CD4-positive, alpha-beta T cell (primary cell): ENCODE measurements around the gene DPAGT1. TPM values are rescaled to one million over a fixed set of nuclear protein-coding genes. Genes with fewer than 3 reads are reported as not detected.

Experiments used
- ATAC-seq: fragments of 200-7000 bp; cut with Tn5 transposase; one replicate; pipeline ENCODE4 v1.10.0; 2022; ENCODE audit warnings: mild to moderate bottlenecking; ENCODE audit not compliant: poor library complexity
- CTCF ChIA-PET: fragments of 350-600 bp; sonication (Branson Sonifier 250); formaldehyde crosslinking; loops from one replicate; lab custom pipeline; 2021; ENCODE audit warnings: antibody characterized with exemption, inconsistent platforms; lab: Charles Lee
- POLR2A ChIA-PET: fragments of 350-600 bp; sonication (Branson Sonifier 250); formaldehyde crosslinking; loops from one replicate; lab custom pipeline; 2021; ENCODE audit warnings: antibody characterized with exemption, inconsistent platforms; lab: Charles Lee
- DNase-seq, 14 experiments: peaks; one replicate each; pipeline ENCODE4 v3.0.0-alpha.2; 2013 to 2020; ENCODE audit warnings: mixed read lengths in 2 of 14
- H3K27ac ChIP-seq, 2 donors: one replicate each; pipeline versions ENCODE4 v1.5.1 to v1.7.0; 2013; ENCODE audit warnings: low read length in 2 of 2, low read depth in 1 of 2, mild to moderate bottlenecking in 1 of 2
- H3K27me3 ChIP-seq, 2 experiments: 1 replicate in 1 of 2; 2 replicates in 1 of 2; pipeline versions ENCODE4 v1.6.1 to v1.7.0; 2013; ENCODE audit warnings: low read length in 2 of 2, control low read depth in 1 of 2, mild to moderate bottlenecking in 1 of 2, moderate library complexity in 1 of 2; ENCODE audit not compliant: insufficient read depth in 2 of 2, control insufficient read depth in 1 of 2
- H3K36me3 ChIP-seq: one replicate; pipeline ENCODE4 v1.6.1; 2013; ENCODE audit warnings: low read length, control low read depth; ENCODE audit not compliant: insufficient read depth
- H3K4me1 ChIP-seq: one replicate; pipeline ENCODE4 v1.6.1; 2013; ENCODE audit warnings: low read length, control low read depth; ENCODE audit not compliant: insufficient read depth
- H3K4me3 ChIP-seq: one replicate; pipeline ENCODE4 v1.5.1; 2013; ENCODE audit warnings: mild to moderate bottlenecking, low read length, moderate library complexity
- H3K9me3 ChIP-seq, 2 experiments: 1 replicate in 1 of 2; 2 replicates in 1 of 2; pipeline versions ENCODE4 v1.6.1 to v1.7.0; 2013; ENCODE audit warnings: low read length in 2 of 2, mild to moderate bottlenecking in 2 of 2, control low read depth in 1 of 2, moderate library complexity in 1 of 2; ENCODE audit not compliant: control insufficient read depth in 1 of 2, insufficient read depth in 1 of 2
- H3K27ac Mint-ChIP-seq: one replicate; pipeline ENCODE4 v1.8.0; 2020; ENCODE audit warnings: mixed read lengths
- H3K27me3 Mint-ChIP-seq: one replicate; pipeline ENCODE4 v1.8.0; 2021; ENCODE audit warnings: mixed read lengths
- H3K36me3 Mint-ChIP-seq: one replicate; pipeline ENCODE4 v1.8.0; 2021; ENCODE audit warnings: low read depth, mixed read lengths
- H3K4me1 Mint-ChIP-seq: one replicate; pipeline ENCODE4 v1.8.0; 2021; ENCODE audit warnings: low read depth, mixed read lengths
- H3K4me3 Mint-ChIP-seq: one replicate; pipeline ENCODE4 v1.8.0; 2020; ENCODE audit warnings: mild to moderate bottlenecking, mixed read lengths
- H3K9me3 Mint-ChIP-seq: one replicate; pipeline ENCODE4 v1.8.0; 2020; ENCODE audit warnings: mixed read lengths
- CTCF ChIP-seq: fragments of 200-600 bp; IDR thresholded peaks from one replicate; pipeline ENCODE4 v1.8.0; 2022; ENCODE audit warnings: antibody characterized with exemption, mild to moderate bottlenecking
- intact Hi-C, 2 experiments: fragments of 100-400 bp; cut with DNase I in 1 of 2; cut with micrococcal nuclease in 1 of 2; formaldehyde crosslinking; loops; one replicate each; pipeline versions ENCODE4 v1.15.1 to v1.9.0; 2023 to 2025; cut with DNase I, micrococcal nuclease
- total RNA-seq, 174 experiments: library from RNA in 2 of 174; stranded (reverse) in 2 of 174; gene quantifications; one replicate each; pipeline ENCODE4 v1.2.3 and lab custom pipeline; 2021 to 2026

The DPAGT1 gene
- total RNA-seq, 2 experiments from 2014 or later, result 9.5 to 11.7 TPM

- H3K36me3 ChIP-seq, result peaks cover 23% of the 10 kb centered on the region
- intact Hi-C loops, result loop anchor here (1.0 to 2.0 kb wide), 5 partner anchors 9 to 103 kb away; partner anchors contain the start of genes HYOU1 (in 2 of the 2), HINFP (in 1 of the 2) and SLC37A4 (in 1 of the 2)
- no peaks in the 10 kb centered on the region for H3K27me3 ChIP-seq
- no peak for TF ChIP-seq CTCF
- Mint-ChIP-seq H3K27ac (peak overlapping the region; percentile 68), H3K9me3 (no peaks in the 10 kb centered on the region), H3K4me1 (peaks cover 31% of the 10 kb centered on the region), H3K27me3 (no peaks in the 10 kb centered on the region), H3K36me3 (peaks cover 42% of the 10 kb centered on the region), H3K4me3 (peak overlapping the region; percentile 79)
- DNase-seq (peak in 11 of 14 experiments; percentile 18 to 74 (median 52)), ATAC-seq (peak; percentile 2)
- peak overlapping the region; percentile 86 for H3K4me3 ChIP-seq
- H3K27ac ChIP-seq, result peak overlapping the region; percentile 50 to 62
- H3K4me1 ChIP-seq, result peaks cover 39% of the 10 kb centered on the region
- ChIA-PET POLR2A (interaction anchor here (0.6 to 3.1 kb wide), 27 partner anchors 8 to 303 kb away, joined by 3 to 60 read pairs (median 5); partner anchors contain the start of genes C2CD2L, CBL, DDX6 and HINFP), CTCF (interaction anchor here (0.9 to 2.4 kb wide), 5 partner anchors 9 to 111 kb away, joined by 3 to 8 read pairs (median 3); partner anchors contain the start of genes C2CD2L, HMBS and VPS11)
- H3K9me3 ChIP-seq, result no peaks in the 10 kb centered on the region
These were observed 7.5 kb downstream of the DPAGT1 start for GRCh38 chr11:119093942-119094815.

GRCh38 chr11:119092880-119093842 is 8.5 kb downstream of the DPAGT1 start:
- no peak overlapping the region for H3K27ac ChIP-seq
- no peaks in the 10 kb centered on the region for H3K27me3 ChIP-seq
- no peaks in the 10 kb centered on the region for H3K9me3 ChIP-seq
- TF ChIP-seq CTCF, result no peak
- H3K4me3 Mint-ChIP-seq, result peak overlapping the region; percentile 79
- peak overlapping the region; percentile 86 for H3K4me3 ChIP-seq
- ATAC-seq (no peak), DNase-seq (no peak)
- peaks cover 39% of the 10 kb centered on the region for H3K4me1 ChIP-seq
- ChIA-PET CTCF (no interaction called here), POLR2A (interaction anchor here (1.0 to 2.9 kb wide), 12 partner anchors 8 to 76 kb away, joined by 3 to 60 read pairs (median 8); partner anchors contain the start of genes C2CD2L, HMBS, HYOU1 and NLRX1)
- H3K36me3 Mint-ChIP-seq, result peaks cover 32% of the 10 kb centered on the region
- peaks cover 25% of the 10 kb centered on the region for H3K4me1 Mint-ChIP-seq
- peaks cover 19% of the 10 kb centered on the region for H3K36me3 ChIP-seq
- intact Hi-C loops, result no loop called here
- H3K27ac Mint-ChIP-seq, result peak overlapping the region; percentile 68
- H3K9me3 Mint-ChIP-seq, result no peaks in the 10 kb centered on the region
- no peaks in the 10 kb centered on the region for H3K27me3 Mint-ChIP-seq
